ENCODE measurements around the gene PDGFC.

DNA sequence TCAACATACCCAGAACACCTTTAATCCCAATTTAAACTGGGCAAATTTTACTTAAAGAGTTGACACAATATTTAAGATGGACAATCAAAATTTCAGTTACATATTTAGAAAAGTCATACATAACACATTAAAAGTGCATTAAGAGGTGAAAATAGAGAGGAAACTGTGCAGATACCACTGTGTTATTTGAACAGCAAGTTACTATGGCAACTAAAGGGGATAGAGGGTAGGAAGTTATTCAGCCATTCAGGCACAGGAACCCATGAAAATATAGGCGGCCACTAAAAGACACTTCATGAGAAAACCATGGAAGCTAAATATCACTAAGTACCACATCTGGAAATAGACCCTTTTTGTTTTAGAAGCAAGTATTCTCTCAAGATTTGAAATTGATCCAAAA lies 75.1 kb downstream of the PDGFC start:
- TF ChIP-seq, protein P1, sequence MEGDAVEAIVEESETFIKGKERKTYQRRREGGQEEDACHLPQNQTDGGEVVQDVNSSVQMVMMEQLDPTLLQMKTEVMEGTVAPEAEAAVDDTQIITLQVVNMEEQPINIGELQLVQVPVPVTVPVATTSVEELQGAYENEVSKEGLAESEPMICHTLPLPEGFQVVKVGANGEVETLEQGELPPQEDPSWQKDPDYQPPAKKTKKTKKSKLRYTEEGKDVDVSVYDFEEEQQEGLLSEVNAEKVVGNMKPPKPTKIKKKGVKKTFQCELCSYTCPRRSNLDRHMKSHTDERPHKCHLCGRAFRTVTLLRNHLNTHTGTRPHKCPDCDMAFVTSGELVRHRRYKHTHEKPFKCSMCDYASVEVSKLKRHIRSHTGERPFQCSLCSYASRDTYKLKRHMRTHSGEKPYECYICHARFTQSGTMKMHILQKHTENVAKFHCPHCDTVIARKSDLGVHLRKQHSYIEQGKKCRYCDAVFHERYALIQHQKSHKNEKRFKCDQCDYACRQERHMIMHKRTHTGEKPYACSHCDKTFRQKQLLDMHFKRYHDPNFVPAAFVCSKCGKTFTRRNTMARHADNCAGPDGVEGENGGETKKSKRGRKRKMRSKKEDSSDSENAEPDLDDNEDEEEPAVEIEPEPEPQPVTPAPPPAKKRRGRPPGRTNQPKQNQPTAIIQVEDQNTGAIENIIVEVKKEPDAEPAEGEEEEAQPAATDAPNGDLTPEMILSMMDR (IDR thresholded peaks at IDR 0.05): no peak
- no peak for TF ChIP-seq EP300 (IDR thresholded peaks at IDR 0.05)
